Vagina (tissue), 2 donors: ENCODE measurements around the gene ATRN.

Experiments
- CTCF ChIP-seq, 3 experiments: fragments of 450-650 bp in 2 of 3; fragments of 200-600 bp in 1 of 3; sonication (generic) in 1 of 3; IDR thresholded peaks; one replicate each; pipeline ENCODE4 v1.5.1; 2017 to 2019; ENCODE audit warnings: antibody characterized with exemption in 3 of 3, mild to moderate bottlenecking in 2 of 3, moderate library complexity in 2 of 3
- POLR2A ChIP-seq, 2 donors: fragments of 450-650 bp; IDR thresholded peaks; one replicate each; pipeline ENCODE4 v1.6.1; 2017; ENCODE audit warnings: antibody characterized with exemption in 2 of 2, mild to moderate bottlenecking in 2 of 2, moderate library complexity in 2 of 2

- TF ChIP-seq CTCF (IDR thresholded peaks at IDR 0.05): no peak
- TF ChIP-seq POLR2A (IDR thresholded peaks at IDR 0.05): no peak
Measured at GRCh38 chr20:3646651-3647050, 175.8 kb downstream of the ATRN start.
